Subcutaneous abdominal adipose tissue (tissue), 5 donors: ENCODE data around the gene POU2F3.

Experiments used
- H3K27ac ChIP-seq: one replicate; pipeline ENCODE4 v1.7.0; 2013; ENCODE audit warnings: low read depth, mild to moderate bottlenecking, inconsistent platforms, low read length, moderate library complexity
- H3K27me3 ChIP-seq, 5 donors: one replicate each; pipeline ENCODE4 v1.7.0; 2013; ENCODE audit warnings: low read length in 5 of 5, inconsistent platforms in 1 of 5; ENCODE audit not compliant: control insufficient read depth in 5 of 5, insufficient read depth in 4 of 5
- H3K36me3 ChIP-seq, 5 donors: one replicate each; pipeline ENCODE4 v1.7.0; 2013; ENCODE audit warnings: low read length in 5 of 5; ENCODE audit not compliant: control insufficient read depth in 5 of 5, insufficient read depth in 5 of 5
- H3K4me1 ChIP-seq, 5 donors: one replicate each; pipeline ENCODE4 v1.7.0; 2013; ENCODE audit warnings: low read length in 5 of 5, mild to moderate bottlenecking in 3 of 5, moderate library complexity in 1 of 5; ENCODE audit not compliant: control insufficient read depth in 5 of 5, insufficient read depth in 5 of 5
- H3K4me3 ChIP-seq, 5 donors: one replicate each; pipeline ENCODE4 v1.7.0; 2013; ENCODE audit warnings: low read length in 5 of 5, low read depth in 1 of 5
- H3K9ac ChIP-seq, 5 donors: one replicate each; pipeline ENCODE4 v1.7.0; 2013; ENCODE audit warnings: low read length in 5 of 5, mild to moderate bottlenecking in 4 of 5, moderate library complexity in 3 of 5
- H3K9me3 ChIP-seq, 5 donors: one replicate each; pipeline ENCODE4 v1.7.0; 2013; ENCODE audit warnings: low read length in 5 of 5; ENCODE audit not compliant: control insufficient read depth in 5 of 5
- donor health status: healthy.
- donor health status: healthy.
- donor health status: healthy.
- donor health status: healthy.
- donor health status: healthy.

The POU2F3 gene

DNA sequence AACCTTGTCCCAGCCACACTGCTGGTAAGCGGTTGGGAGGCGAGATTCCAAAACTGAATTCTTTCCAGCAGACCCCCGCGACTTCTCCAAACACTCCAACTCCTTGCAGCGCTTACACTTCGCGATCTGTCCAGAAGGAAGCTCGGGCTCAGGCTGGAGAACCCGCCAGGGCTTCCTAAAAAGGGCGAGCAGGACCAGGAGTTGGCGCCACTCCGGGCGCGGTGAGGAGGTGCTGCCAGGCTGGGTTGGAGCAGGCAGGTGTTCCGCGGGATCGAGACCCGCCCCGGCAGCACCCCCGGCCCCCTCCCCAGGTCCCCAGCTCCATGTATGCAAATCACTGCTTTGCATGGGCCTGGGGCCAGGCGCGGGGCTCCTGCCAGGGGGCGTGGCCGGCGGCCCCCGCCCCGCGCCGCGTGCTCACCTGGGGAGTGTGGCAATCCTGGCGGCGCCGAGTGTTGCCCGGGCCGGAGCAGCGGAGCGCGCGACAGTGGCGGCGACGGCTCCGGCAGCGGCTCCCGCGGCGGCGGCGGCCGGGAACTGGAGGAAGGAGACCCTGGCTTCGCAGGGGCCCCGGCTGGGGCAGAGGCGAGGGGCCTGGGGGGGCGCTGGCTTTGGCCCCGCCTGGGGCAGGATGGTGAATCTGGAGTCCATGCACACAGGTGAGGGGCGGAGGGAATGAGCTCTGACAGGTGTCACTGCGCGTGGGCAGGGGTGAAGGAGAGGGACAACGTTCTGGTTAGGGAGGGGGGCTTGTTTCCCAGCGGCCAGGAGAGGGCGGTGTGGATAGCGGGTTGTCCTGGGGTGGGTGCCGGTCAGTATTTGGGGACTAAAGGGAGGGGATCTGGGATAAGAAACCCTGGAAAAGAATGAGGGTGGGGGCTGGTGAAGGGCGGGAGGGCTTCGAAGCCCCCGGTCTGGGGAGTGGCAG lies at the start of gene POU2F3:
TSS of gene POU2F3 (plus strand) at position 428 of the 928 bp plus-strand sequence. CDS start at position 632, 204 bp downstream.
- H3K4me3 ChIP-seq = no peak within 1 kb of the TSS
- H3K4me1 ChIP-seq = peaks cover 0 to 8% (median 0%) of the 10 kb centered on the region in 5 donors
- H3K9me3 ChIP-seq = no peaks in the 10 kb centered on the region
- no peak within 1 kb of the TSS for H3K27ac ChIP-seq
- no peak within 1 kb of the TSS for H3K9ac ChIP-seq
- peaks cover 26 to 62% (median 41%) of the 10 kb centered on the region in 5 donors for H3K27me3 ChIP-seq
- H3K36me3 ChIP-seq = no peaks in the 10 kb centered on the region

DNA sequence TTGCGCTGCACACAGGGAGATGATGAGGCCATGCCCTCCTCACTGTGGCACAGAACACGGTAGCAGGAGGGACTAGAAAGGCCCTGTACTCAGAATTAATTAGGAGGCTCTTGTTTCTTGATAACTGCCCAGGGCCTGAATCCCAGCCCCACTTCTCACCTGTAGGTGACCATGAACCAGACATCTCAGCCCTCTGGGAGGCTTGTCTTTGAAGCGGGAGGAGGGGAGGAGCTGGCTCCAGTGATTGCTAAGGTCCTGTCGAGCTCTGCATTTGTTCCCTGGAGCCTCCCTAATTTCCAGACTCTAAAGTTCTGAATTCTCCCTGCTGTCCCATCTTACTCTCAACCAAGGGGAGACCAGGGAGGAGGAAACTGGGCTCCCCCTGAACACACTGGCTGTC lies 48.9 kb upstream of the POU2F3 start:
- Histone ChIP-seq H3K36me3 (no peaks in the 10 kb centered on the region), H3K9me3 (no peaks in the 10 kb centered on the region), H3K27ac (no peak overlapping the region), H3K27me3 (peaks cover 0 to 6% (median under 1%) of the 10 kb centered on the region in 5 donors), H3K4me1 (peaks cover 0 to 30% (median 16%) of the 10 kb centered on the region in 5 donors), H3K4me3 (no peak overlapping the region), H3K9ac (no peak overlapping the region)

DNA sequence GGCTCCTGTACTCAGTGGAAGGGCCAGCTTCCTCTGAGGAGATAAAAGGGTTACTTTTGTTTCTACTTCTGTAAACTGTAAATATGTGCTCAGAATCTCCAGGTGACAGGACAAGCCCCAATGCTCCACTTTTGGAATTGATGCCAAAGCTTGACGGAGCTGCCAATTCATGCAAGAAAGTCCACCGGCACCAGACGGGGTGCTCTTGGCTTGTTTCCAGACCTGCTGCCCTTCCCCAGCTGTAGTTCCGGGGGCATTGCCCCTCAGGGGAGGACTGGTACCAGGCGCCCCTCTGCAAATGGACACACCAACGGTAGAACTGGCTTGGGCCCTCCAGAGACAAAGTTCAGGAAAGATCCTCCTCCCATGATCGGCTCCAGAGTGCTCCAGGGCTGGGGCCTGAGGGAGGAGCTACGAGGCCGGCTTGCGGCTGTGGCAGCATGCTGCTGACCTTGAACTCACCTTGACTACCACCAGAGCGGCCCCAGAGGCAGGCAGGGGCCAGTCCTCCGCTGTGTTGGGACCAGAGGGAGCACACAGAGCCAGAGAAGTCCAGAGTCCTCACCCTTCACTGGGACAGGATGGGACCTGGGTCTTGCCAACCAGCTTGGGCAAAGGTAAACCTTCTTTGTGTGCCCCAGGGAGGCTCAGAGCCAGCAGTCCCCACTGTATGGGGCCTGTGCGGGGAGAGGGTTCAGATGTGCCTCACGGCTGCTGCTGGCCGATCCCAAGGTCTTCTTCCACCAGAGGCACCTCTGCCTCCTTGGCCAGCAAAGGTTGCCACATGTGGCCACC lies 46.9 kb upstream of the POU2F3 start:
- Histone ChIP-seq H3K27me3 (peaks cover 0 to 18% (median 4%) of the 10 kb centered on the region in 5 donors), H3K4me1 (peaks cover 0 to 21% (median 4%) of the 10 kb centered on the region in 5 donors), H3K9me3 (no peaks in the 10 kb centered on the region), H3K27ac (no peak overlapping the region), H3K4me3 (no peak overlapping the region), H3K9ac (no peak overlapping the region), H3K36me3 (no peaks in the 10 kb centered on the region)

DNA sequence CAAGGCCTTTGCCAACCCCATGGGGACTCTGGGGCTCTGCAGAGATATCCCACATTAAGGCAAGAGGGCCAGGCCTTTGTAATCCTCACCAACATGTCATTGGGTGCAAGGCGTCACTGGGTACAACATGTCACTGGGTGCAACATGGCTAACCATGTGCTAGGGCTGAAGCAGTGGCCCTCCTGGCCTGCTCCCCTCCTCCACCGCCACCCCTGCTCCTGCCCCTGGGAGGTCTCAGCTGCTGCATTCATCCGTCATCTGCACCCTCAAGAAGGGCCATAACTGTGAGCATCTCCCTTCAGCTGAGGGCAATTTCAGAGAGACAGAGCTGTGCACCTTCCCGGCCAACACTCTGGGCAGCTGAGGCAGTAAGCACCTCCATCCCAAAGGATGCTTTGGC lies 45.8 kb upstream of the POU2F3 start:
- H3K4me1 ChIP-seq = peaks cover 0 to 15% (median 4%) of the 10 kb centered on the region in 5 donors

DNA sequence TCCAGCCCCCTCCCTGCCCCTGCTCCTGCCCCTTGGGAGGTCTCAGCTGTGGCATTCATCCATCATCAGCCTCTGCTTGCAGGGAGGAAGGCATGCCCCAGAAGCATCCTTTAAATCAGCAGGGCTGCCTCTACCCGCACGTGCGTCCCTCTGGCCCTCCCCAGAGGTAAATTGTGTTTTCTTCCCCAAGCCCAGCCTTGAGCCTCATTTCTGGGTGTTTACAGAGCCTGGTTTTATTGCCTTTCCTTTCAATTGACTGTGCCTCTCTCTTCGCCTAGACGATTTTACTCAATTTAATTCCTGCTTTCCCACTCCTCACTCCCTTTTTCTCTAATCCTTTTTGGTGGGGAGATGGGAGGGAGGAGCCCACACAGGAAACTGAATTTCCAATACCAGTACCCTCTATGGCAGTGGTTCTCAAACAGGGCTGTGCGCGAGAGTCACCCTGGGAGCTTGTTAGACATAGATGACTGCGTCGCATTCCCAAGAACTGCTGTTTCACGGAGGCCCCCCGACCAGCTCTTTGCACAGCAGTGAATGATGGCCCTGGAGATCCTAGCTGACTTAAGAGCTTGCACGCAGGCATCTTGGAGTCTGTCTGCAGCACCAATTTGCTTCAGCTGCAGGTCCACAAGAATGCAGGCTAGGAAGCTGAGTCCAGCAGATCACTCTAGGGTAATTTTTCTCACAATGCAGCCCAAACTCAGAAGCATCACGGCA lies 44.2 kb upstream of the POU2F3 start:
- peaks cover 0 to 19% (median 4%) of the 10 kb centered on the region in 5 donors for H3K27me3 ChIP-seq
- H3K4me1 ChIP-seq = peaks cover 0 to 15% (median 4%) of the 10 kb centered on the region in 5 donors
- no peak overlapping the region for H3K9ac ChIP-seq
- no peaks in the 10 kb centered on the region for H3K36me3 ChIP-seq
- H3K9me3 ChIP-seq = no peaks in the 10 kb centered on the region
- H3K27ac ChIP-seq = no peak overlapping the region
- H3K4me3 ChIP-seq = no peak overlapping the region

More for the DNA sequence above, 45.8 kb upstream of the POU2F3 start:
- Histone ChIP-seq H3K27ac (no peak overlapping the region), H3K4me3 (no peak overlapping the region), H3K36me3 (no peaks in the 10 kb centered on the region), H3K9ac (no peak overlapping the region), H3K27me3 (peaks cover 0 to 15% (median 4%) of the 10 kb centered on the region in 5 donors), H3K9me3 (no peaks in the 10 kb centered on the region)

DNA sequence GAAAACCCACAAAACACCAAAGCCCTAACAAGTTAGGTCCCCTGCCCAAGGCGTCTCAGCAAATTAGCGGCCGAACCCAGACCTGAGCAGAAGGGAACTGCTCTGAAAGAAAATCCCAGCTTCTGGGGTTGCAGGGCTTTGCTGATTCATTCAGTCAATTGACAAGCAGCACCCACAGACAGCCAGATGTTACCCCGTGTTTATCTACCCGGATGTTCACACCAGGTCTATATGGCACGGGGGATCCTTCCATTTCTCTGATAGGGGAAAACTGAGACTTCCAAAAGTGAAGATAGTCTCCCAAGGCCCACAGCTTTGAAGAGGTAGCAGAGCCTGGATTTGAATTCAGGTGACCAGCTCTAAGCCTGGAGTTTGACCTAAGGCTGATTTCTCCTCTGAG lies 43.1 kb upstream of the POU2F3 start:
- Histone ChIP-seq H3K9me3 (no peaks in the 10 kb centered on the region), H3K27ac (no peak overlapping the region), H3K27me3 (peaks cover 0 to 19% (median 6%) of the 10 kb centered on the region in 5 donors), H3K36me3 (no peaks in the 10 kb centered on the region), H3K4me3 (no peak overlapping the region), H3K9ac (no peak overlapping the region), H3K4me1 (peaks cover 0 to 15% (median 4%) of the 10 kb centered on the region in 5 donors)

DNA sequence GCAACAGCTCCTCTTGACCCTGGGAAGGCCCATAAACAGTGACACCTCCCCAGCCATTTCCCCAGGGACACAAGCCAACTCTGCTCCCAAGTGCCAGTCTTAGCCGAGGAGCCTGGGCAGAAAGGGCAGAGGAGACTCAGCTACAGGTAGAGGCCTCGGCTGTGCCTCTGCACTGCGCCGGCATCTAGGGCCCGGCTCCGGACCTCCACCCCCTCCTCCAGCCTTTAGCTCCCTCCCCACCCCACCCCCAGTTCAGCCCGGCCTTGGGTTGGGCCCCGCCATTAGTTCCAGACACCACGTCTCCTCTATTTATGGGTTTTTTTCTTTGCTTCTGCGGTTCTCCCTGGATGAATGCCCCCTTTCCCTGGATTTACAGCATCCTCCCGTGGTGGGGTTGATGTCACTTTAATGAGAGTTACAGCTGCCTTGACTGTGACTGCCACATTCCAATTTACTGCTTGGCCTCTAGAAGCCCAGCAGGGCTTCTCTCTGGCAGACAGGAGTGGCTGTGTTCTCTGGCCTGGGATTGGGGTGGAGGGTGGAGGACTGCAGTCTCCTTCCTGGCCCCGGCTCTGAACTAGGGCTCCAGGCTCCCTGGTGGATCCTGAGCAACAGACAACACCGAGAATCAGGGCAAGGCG lies 42.6 kb upstream of the POU2F3 start:
- H3K27ac ChIP-seq = no peak overlapping the region
- no peaks in the 10 kb centered on the region for H3K9me3 ChIP-seq
- H3K4me1 ChIP-seq = peaks cover 0 to 15% (median 4%) of the 10 kb centered on the region in 5 donors
- H3K36me3 ChIP-seq = no peaks in the 10 kb centered on the region
- H3K4me3 ChIP-seq = no peak overlapping the region
- peaks cover 0 to 19% (median 6%) of the 10 kb centered on the region in 5 donors for H3K27me3 ChIP-seq
- no peak overlapping the region for H3K9ac ChIP-seq

DNA sequence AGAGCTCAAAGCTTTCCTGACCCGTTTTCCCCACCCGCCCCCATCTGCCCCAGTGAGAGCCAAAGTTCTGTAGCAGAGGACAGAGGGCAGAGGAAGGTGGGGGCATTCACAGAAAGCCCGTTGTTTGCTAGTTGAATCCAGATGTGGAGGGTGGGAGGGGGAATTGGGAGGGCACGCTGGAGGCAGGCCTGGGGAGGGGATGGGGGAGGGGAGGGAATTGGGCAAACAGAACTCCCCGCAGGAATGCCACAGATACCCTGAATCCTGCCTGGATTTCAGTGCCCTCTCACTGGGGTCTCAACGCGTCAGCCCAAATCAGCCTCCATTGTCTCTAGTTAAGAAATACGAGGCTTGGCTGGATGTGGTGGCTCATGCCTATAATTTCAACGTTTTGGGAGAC lies 42.0 kb upstream of the POU2F3 start:
- Histone ChIP-seq H3K27me3 (peaks cover 0 to 19% (median 6%) of the 10 kb centered on the region in 5 donors), H3K9ac (no peak overlapping the region), H3K4me3 (no peak overlapping the region), H3K36me3 (no peaks in the 10 kb centered on the region), H3K27ac (no peak overlapping the region), H3K4me1 (peaks cover 0 to 15% (median 4%) of the 10 kb centered on the region in 5 donors), H3K9me3 (no peaks in the 10 kb centered on the region)

DNA sequence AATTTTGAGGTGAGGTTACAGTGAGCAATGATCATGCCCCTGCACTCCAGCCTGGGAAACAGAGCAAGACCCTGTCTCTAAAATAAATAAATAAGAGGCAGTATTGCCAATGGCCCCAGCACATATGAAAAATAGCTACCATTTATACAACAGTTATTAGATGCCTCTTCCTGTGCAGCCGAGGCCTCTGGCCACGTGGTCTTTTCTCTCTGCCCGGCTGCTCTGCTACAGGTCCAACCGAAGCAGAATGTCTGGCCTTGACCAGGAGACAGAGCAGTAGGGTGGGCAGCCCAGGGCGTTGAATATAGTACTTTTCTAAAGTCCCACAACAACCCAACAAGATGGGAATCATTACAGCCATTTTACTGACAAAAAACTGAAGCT lies 41.5 kb upstream of the POU2F3 start:
- peaks cover 0 to 14% (median 4%) of the 10 kb centered on the region in 5 donors for H3K4me1 ChIP-seq
- no peak overlapping the region for H3K9ac ChIP-seq
- H3K4me3 ChIP-seq = no peak overlapping the region
- H3K36me3 ChIP-seq = no peaks in the 10 kb centered on the region
- H3K27me3 ChIP-seq = peaks cover 0 to 19% (median 6%) of the 10 kb centered on the region in 5 donors
- no peak overlapping the region for H3K27ac ChIP-seq
- no peaks in the 10 kb centered on the region for H3K9me3 ChIP-seq
